Erythroblast (primary cell): ENCODE measurements around the gene IL18R1.

ENCODE experiments used
- DNase-seq, 2 experiments: peaks; one replicate each; lab custom pipeline; 2025; lab: John Stamatoyannopoulos, UW
- GATA1 ChIP-seq: IDR thresholded peaks from 2 replicates; pipeline ENCODE4 v1.6.1; 2011; ENCODE audit warnings: low read depth, mild to moderate bottlenecking, control low read depth, low read length, moderate library complexity
- POLR2A ChIP-seq: IDR thresholded peaks from 2 replicates; pipeline ENCODE4 v1.6.1; 2011; ENCODE audit warnings: mild to moderate bottlenecking, low read length

The IL18R1 gene

GRCh38 chr2:102438111-102438510, 82.5 kb downstream of the IL18R1 start:
- TF ChIP-seq GATA1 (no peak), POLR2A (no peak)
- DNase-seq = peak; percentile 29 to 67

- DNase-seq = peak in 1 of 2 experiments; percentile 29
- no peak for TF ChIP-seq GATA1
- TF ChIP-seq POLR2A = no peak
These were observed 83.0 kb downstream of the IL18R1 start for GRCh38 chr2:102438578-102438977.

GRCh38 chr2:102439065-102439695, 83.6 kb downstream of the IL18R1 start:
- no peak for TF ChIP-seq POLR2A
- no peak for TF ChIP-seq GATA1
- DNase-seq = no peak

- peak; percentile 50 to 67 for DNase-seq
- TF ChIP-seq GATA1 (no peak), POLR2A (no peak)
These were observed 87.6 kb downstream of the IL18R1 start for GRCh38 chr2:102442967-102443828.

GRCh38 chr2:102444233-102444632, 88.6 kb downstream of the IL18R1 start:
- DNase-seq = no peak
- no peak for TF ChIP-seq GATA1
- TF ChIP-seq POLR2A = no peak

GRCh38 chr2:102446936-102447335, 91.3 kb downstream of the IL18R1 start:
- TF ChIP-seq GATA1 (no peak), POLR2A (no peak)
- DNase-seq = no peak
